DND-41 (cell line): ENCODE results near the gene EID2.

Source experiments
- ATAC-seq: fragments of 200-7000 bp; cut with Tn5 transposase; 3 replicates; pipeline ENCODE4 v1.9.1; 2021; ENCODE audit warnings: low read depth; ENCODE audit not compliant: insufficient read depth
- DNase-seq: peaks from one replicate; pipeline ENCODE4 v3.0.0-alpha.2; 2020
- H2AFZ ChIP-seq: 2 replicates; pipeline ENCODE4 v1.6.0; 2012; ENCODE audit warnings: low read depth, low read length
- H3K27ac ChIP-seq: 2 replicates; pipeline ENCODE4 v1.5.1; 2012; ENCODE audit warnings: low read length, inconsistent platforms
- H3K27me3 ChIP-seq: fragments of 200-600 bp; sonication (generic); 2 replicates; pipeline ENCODE4 v1.6.0; 2012; ENCODE audit warnings: low read length, mild to moderate bottlenecking, inconsistent platforms; ENCODE audit not compliant: insufficient read depth, poor library complexity
- H3K36me3 ChIP-seq: 2 replicates; pipeline ENCODE4 v1.5.1; 2012; ENCODE audit warnings: low read length, inconsistent platforms; ENCODE audit not compliant: insufficient read depth
- H3K4me1 ChIP-seq: 2 replicates; pipeline ENCODE4 v1.5.1; 2012; ENCODE audit warnings: mild to moderate bottlenecking, low read length; ENCODE audit not compliant: insufficient read depth
- H3K4me2 ChIP-seq: 2 replicates; pipeline ENCODE4 v1.6.0; 2012; ENCODE audit warnings: mild to moderate bottlenecking, moderate library complexity, low read length, inconsistent platforms; ENCODE audit not compliant: insufficient read depth
- H3K4me3 ChIP-seq, 2 experiments: fragments of 200-600 bp in 1 of 2; shearing (Covaris generic) in 1 of 2; 2 replicates each; pipeline ENCODE4 v1.5.1; 2012 to 2016; ENCODE audit warnings: inconsistent platforms in 2 of 2, low read length in 2 of 2, mild to moderate bottlenecking in 2 of 2, low read depth in 1 of 2, moderate library complexity in 1 of 2
- H3K79me2 ChIP-seq: 2 replicates; pipeline ENCODE4 v1.6.0; 2012; ENCODE audit warnings: low read length, inconsistent platforms; ENCODE audit not compliant: insufficient read depth
- H3K9ac ChIP-seq: 2 replicates; pipeline ENCODE4 v1.6.0; 2012; ENCODE audit warnings: low read depth, mild to moderate bottlenecking, inconsistent platforms, low read length, moderate library complexity
- H3K9me3 ChIP-seq: 2 replicates; pipeline ENCODE4 v1.5.1; 2012; ENCODE audit warnings: low read length, moderate library complexity, mild to moderate bottlenecking, inconsistent platforms; ENCODE audit not compliant: insufficient read depth, severe bottlenecking
- H4K20me1 ChIP-seq: 2 replicates; pipeline ENCODE4 v1.6.0; 2012; ENCODE audit warnings: low read length; ENCODE audit not compliant: insufficient read depth
- EZH2 ChIP-seq: IDR thresholded peaks from 3 replicates; pipeline ENCODE4 v1.6.1; 2012; ENCODE audit warnings: borderline replicate concordance, low read depth, mild to moderate bottlenecking, moderate library complexity, low read length, inconsistent platforms; ENCODE audit not compliant: severe bottlenecking
- TF ChIP-seq, protein P1 (sequence below): IDR thresholded peaks from 2 replicates; pipeline ENCODE4 v1.5.1; 2012; ENCODE audit warnings: borderline replicate concordance, low read length, moderate library complexity, mild to moderate bottlenecking; ENCODE audit not compliant: poor library complexity, severe bottlenecking; ENCODE audit errors: extremely low read depth

EID2 gene

DNA sequence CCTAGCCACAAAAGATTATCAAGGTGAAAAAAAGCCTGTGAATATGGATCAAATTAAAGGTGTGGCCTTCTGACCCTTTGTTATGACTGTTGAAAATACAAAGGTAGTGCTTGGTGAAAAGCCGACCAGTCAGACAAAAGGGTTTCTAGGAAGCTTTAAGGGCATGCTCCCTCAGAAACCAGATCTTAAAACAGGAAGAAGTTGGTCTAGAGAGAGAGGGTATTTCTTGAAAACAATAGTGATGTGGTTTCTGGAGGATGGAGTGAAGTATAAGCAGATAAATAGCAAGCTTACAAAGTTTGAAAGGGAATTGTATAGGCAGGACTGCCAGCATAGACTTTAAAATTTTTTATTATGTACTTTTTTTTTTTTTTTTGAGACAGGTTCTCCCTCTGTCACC, 5.0 kb upstream of the EID2 start:
- peaks cover under 1% of the 10 kb centered on the region; the same call in 1 of the 2 replicates for H3K79me2 ChIP-seq
- ATAC-seq (no peak), DNase-seq (no peak)
- H3K36me3 ChIP-seq: no peaks in the 10 kb centered on the region
- H3K4me2 ChIP-seq: no peak overlapping the region
- no peak overlapping the region for H2AFZ ChIP-seq
- no peaks in the 10 kb centered on the region for H4K20me1 ChIP-seq
- H3K9me3 ChIP-seq: no peaks in the 10 kb centered on the region
- H3K27ac ChIP-seq: no peak overlapping the region
- no peak overlapping the region for H3K9ac ChIP-seq
- H3K4me3 ChIP-seq: no peak overlapping the region
- peaks cover 7% of the 10 kb centered on the region for H3K4me1 ChIP-seq
- no peak for TF ChIP-seq EZH2
- TF ChIP-seq, protein P1, sequence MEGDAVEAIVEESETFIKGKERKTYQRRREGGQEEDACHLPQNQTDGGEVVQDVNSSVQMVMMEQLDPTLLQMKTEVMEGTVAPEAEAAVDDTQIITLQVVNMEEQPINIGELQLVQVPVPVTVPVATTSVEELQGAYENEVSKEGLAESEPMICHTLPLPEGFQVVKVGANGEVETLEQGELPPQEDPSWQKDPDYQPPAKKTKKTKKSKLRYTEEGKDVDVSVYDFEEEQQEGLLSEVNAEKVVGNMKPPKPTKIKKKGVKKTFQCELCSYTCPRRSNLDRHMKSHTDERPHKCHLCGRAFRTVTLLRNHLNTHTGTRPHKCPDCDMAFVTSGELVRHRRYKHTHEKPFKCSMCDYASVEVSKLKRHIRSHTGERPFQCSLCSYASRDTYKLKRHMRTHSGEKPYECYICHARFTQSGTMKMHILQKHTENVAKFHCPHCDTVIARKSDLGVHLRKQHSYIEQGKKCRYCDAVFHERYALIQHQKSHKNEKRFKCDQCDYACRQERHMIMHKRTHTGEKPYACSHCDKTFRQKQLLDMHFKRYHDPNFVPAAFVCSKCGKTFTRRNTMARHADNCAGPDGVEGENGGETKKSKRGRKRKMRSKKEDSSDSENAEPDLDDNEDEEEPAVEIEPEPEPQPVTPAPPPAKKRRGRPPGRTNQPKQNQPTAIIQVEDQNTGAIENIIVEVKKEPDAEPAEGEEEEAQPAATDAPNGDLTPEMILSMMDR: no peak
- H3K27me3 ChIP-seq: peaks cover 5% of the 10 kb centered on the region

DNA sequence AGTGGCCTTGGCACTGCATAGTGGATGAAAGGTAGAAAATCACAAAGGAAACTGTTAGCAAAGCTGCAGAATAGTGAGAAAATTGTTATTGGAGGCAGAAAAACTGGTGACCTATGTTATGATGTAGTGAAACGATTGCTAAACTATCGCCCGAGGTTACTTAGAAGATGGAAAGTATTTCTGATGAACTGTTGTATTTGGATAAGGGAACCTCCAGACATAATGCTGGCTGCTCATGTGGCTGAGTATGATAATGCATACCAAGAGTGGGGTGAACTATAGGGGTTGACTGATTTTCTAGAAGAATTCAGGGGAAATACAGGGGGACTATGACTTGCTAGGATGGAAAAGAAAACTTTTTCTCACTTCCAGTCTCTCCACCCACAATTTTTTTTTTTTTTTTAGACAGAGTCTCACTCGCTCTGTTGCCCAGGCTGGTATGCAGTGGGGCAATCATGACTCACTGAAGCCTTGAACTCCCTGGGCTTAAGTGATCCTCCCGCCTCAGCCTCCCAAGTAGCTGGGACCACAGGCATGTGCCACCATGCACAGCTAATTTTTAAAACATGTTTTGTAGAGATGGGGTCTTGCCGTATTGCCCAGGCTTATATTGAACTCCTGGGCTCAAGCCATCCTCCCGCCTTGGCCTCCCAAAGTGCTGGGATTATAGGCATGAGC, 4.4 kb upstream of the EID2 start:
- Histone ChIP-seq H3K27me3 (peaks cover 5% of the 10 kb centered on the region), H3K4me1 (peaks cover 7% of the 10 kb centered on the region), H3K4me3 (no peak overlapping the region), H3K9ac (no peak overlapping the region), H2AFZ (no peak overlapping the region), H3K4me2 (no peak overlapping the region), H3K9me3 (no peaks in the 10 kb centered on the region), H3K79me2 (peaks cover 6% of the 10 kb centered on the region), H3K36me3 (no peaks in the 10 kb centered on the region), H4K20me1 (no peaks in the 10 kb centered on the region), H3K27ac (no peak overlapping the region)
- DNase-seq (no peak), ATAC-seq (no peak)
- TF ChIP-seq EZH2: no peak
- TF ChIP-seq, protein P1: no peak

DNA sequence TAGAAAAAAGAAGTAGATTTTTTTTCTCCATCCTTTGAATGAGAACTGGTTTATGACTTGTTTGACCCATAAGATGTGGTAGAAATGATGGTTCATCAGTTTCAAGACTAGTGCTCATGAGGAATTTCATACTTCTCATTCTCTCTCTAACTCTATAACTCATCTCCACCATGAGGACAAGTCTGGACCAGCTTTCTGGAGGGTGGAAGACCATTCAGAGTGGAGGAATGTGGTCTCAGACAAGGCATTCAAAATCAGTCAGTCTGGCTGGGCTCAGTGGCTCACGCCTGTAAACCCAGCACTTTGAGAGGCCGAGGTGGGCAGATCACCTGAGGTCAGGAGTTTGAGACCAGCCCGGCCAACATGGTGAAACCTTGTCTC, 3.5 kb upstream of the EID2 start:
- no peak overlapping the region for H3K9ac ChIP-seq
- H2AFZ ChIP-seq: no peak overlapping the region
- H3K4me3 ChIP-seq: no peak overlapping the region
- peaks cover 5% of the 10 kb centered on the region for H3K27me3 ChIP-seq
- H4K20me1 ChIP-seq: no peaks in the 10 kb centered on the region
- H3K4me1 ChIP-seq: peaks cover 13% of the 10 kb centered on the region
- no peaks in the 10 kb centered on the region for H3K36me3 ChIP-seq
- DNase-seq (no peak), ATAC-seq (no peak)
- H3K9me3 ChIP-seq: no peaks in the 10 kb centered on the region
- H3K4me2 ChIP-seq: no peak overlapping the region
- H3K27ac ChIP-seq: no peak overlapping the region
- no peak for TF ChIP-seq EZH2
- TF ChIP-seq, protein P1: no peak
- peaks cover 15% of the 10 kb centered on the region for H3K79me2 ChIP-seq
